H1 (cell line): ENCODE data around the gene SLC28A1. TPM values are rescaled to one million over a fixed set of nuclear protein-coding genes. Genes with fewer than 3 reads are reported as not detected.

Source experiments
- CTCF ChIA-PET: fragments of 300-600 bp; sonication (Branson Sonifier 250); formaldehyde crosslinking; loops from one replicate; lab custom pipeline; 2021; ENCODE audit not compliant: partially characterized antibody; lab: Charles Lee
- POLR2A ChIA-PET: fragments of 300-600 bp; sonication (Branson Sonifier 250); formaldehyde crosslinking; loops from one replicate; lab custom pipeline; 2021; ENCODE audit warnings: inconsistent platforms; ENCODE audit not compliant: partially characterized antibody; lab: Charles Lee
- DNase-seq, 2 experiments: peaks; one replicate each; pipeline versions ENCODE4 v3.0.0 to v3.0.0-alpha.2; 2010 to 2022; ENCODE audit warnings: low spot score in 2 of 2, low read depth in 1 of 2, mixed read lengths in 1 of 2
- FAIRE-seq: peaks from 2 replicates; lab custom pipeline; 2011; peaks lifted over from hg19 to GRCh38; lab: Jason Lieb, UNC
- H2AFZ ChIP-seq: 2 replicates; pipeline ENCODE4 v1.8.1; 2012; ENCODE audit warnings: low read length, inconsistent platforms
- H2AK5ac ChIP-seq: 2 replicates; pipeline ENCODE4 v1.6.1; 2013; ENCODE audit warnings: low read depth, low read length
- H2BK120ac ChIP-seq: replicated peaks from 2 replicates; pipeline ENCODE3; 2013; ENCODE audit warnings: low read depth, low read length, inconsistent platforms
- H2BK12ac ChIP-seq: 2 replicates; pipeline ENCODE4 v1.6.1; 2013; ENCODE audit warnings: low read depth, low read length
- H2BK15ac ChIP-seq: 2 replicates; pipeline ENCODE4 v1.6.1; 2013; ENCODE audit warnings: low read length
- H2BK20ac ChIP-seq: 2 replicates; pipeline ENCODE4 v1.6.1; 2013; ENCODE audit warnings: low read length
- H2BK5ac ChIP-seq: 2 replicates; pipeline ENCODE4 v1.6.1; 2013; ENCODE audit warnings: low read depth, low read length
- H3K14ac ChIP-seq: 2 replicates; pipeline ENCODE4 v1.6.1; 2013; ENCODE audit warnings: inconsistent platforms; ENCODE audit not compliant: insufficient read length
- H3K18ac ChIP-seq: 2 replicates; pipeline ENCODE4 v1.6.1; 2013; ENCODE audit warnings: low read length; ENCODE audit errors: extremely low read depth
- H3K23ac ChIP-seq: 2 replicates; pipeline ENCODE4 v1.6.1; 2013; ENCODE audit warnings: inconsistent platforms; ENCODE audit not compliant: insufficient read length
- H3K23me2 ChIP-seq: 2 replicates; pipeline ENCODE4 v1.6.1; 2013; ENCODE audit warnings: low read depth, low read length
- H3K27ac ChIP-seq: 2 replicates; pipeline ENCODE4 v1.6.1; 2011; ENCODE audit warnings: low read depth, low read length, inconsistent platforms
- H3K27me3 ChIP-seq, 4 experiments: replicated peaks in 1 of 4; 1 replicate in 1 of 4; 2 replicates in 3 of 4; pipeline versions ENCODE4 v1.6.1 to v1.8.1; 2011 to 2013; ENCODE audit warnings: low read length in 3 of 4, mild to moderate bottlenecking in 3 of 4, inconsistent platforms in 2 of 4, mixed read lengths in 2 of 4, moderate library complexity in 1 of 4; ENCODE audit not compliant: control insufficient read depth in 3 of 4, insufficient read depth in 3 of 4; ENCODE audit errors: extremely low read depth in 1 of 4
- H3K36me3 ChIP-seq, 4 experiments: 2 replicates each; pipeline versions ENCODE4 v1.6.1 to v1.8.1; 2011 to 2013; ENCODE audit warnings: mild to moderate bottlenecking in 4 of 4, low read length in 3 of 4, moderate library complexity in 2 of 4, control low read depth in 1 of 4, inconsistent platforms in 1 of 4; ENCODE audit not compliant: insufficient read depth in 4 of 4, control insufficient read depth in 2 of 4
- H3K4ac ChIP-seq: replicated peaks from 2 replicates; pipeline ENCODE3; 2013; ENCODE audit warnings: low read length, low read depth, mixed read lengths, inconsistent platforms; ENCODE audit not compliant: insufficient read length
- H3K4me1 ChIP-seq, 4 experiments: replicated peaks in 1 of 4; 1 replicate in 1 of 4; 2 replicates in 3 of 4; pipeline versions ENCODE4 v1.6.1 to v1.8.1; 2011 to 2013; ENCODE audit warnings: low read length in 3 of 4, inconsistent platforms in 2 of 4, mixed read lengths in 1 of 4; ENCODE audit not compliant: insufficient read depth in 4 of 4, control insufficient read depth in 3 of 4
- H3K4me2 ChIP-seq, 2 experiments: 2 replicates each; pipeline versions ENCODE4 v1.6.1 to v1.8.1; 2011 to 2013; ENCODE audit warnings: low read depth in 2 of 2, low read length in 2 of 2, control low read depth in 1 of 2, inconsistent platforms in 1 of 2, mild to moderate bottlenecking in 1 of 2; ENCODE audit not compliant: insufficient read depth in 1 of 2
- H3K4me3 ChIP-seq, 4 experiments: fragments of 200-600, 300-600 bp in 1 of 4; sonication (generic), shearing (Covaris generic), sonication (Bioruptor Twin) in 1 of 4; 2 replicates each; pipeline versions ENCODE4 v1.5.1 to v1.8.1; 2011 to 2016; ENCODE audit warnings: low read length in 4 of 4, low read depth in 3 of 4, control low read depth in 2 of 4, inconsistent platforms in 2 of 4, mild to moderate bottlenecking in 2 of 4, mixed read lengths in 1 of 4, moderate library complexity in 1 of 4; ENCODE audit not compliant: insufficient read depth in 2 of 4; ENCODE audit errors: extremely low read depth in 1 of 4
- H3K56ac ChIP-seq: replicated peaks from 2 replicates; pipeline ENCODE3; 2013; ENCODE audit warnings: low read depth, mild to moderate bottlenecking, mixed read lengths, low read length, inconsistent platforms; ENCODE audit not compliant: insufficient read length
- H3K79me1 ChIP-seq: 2 replicates; pipeline ENCODE4 v1.6.1; 2013; ENCODE audit warnings: low read depth, low read length, control low read depth
- H3K79me2 ChIP-seq, 2 experiments: 2 replicates each; pipeline versions ENCODE4 v1.6.1 to v1.8.1; 2012 to 2013; ENCODE audit warnings: low read length in 2 of 2, mild to moderate bottlenecking in 2 of 2, inconsistent platforms in 1 of 2; ENCODE audit not compliant: insufficient read depth in 2 of 2, control insufficient read depth in 1 of 2
- H3K9ac ChIP-seq, 4 experiments: replicated peaks in 1 of 4; 1 replicate in 1 of 4; 2 replicates in 3 of 4; pipeline versions ENCODE4 v1.6.1 to v1.8.1; 2011 to 2013; ENCODE audit warnings: low read depth in 3 of 4, low read length in 3 of 4, control low read depth in 2 of 4, mild to moderate bottlenecking in 2 of 4, moderate library complexity in 2 of 4, inconsistent platforms in 1 of 4; ENCODE audit errors: extremely low read depth in 1 of 4
- H3K9me3 ChIP-seq, 2 experiments: 2 replicates each; pipeline versions ENCODE4 v1.6.1 to v1.8.1; 2012 to 2013; ENCODE audit warnings: mild to moderate bottlenecking in 2 of 2, moderate library complexity in 2 of 2, control low read depth in 1 of 2, inconsistent platforms in 1 of 2, low read depth in 1 of 2, low read length in 1 of 2, mixed read lengths in 1 of 2; ENCODE audit not compliant: insufficient read depth in 2 of 2
- H4K20me1 ChIP-seq, 2 experiments: replicated peaks in 1 of 2; 2 replicates each; pipeline versions ENCODE3 to v1.8.1; 2011 to 2013; ENCODE audit warnings: inconsistent platforms in 2 of 2, low read length in 2 of 2, mild to moderate bottlenecking in 1 of 2; ENCODE audit not compliant: insufficient read depth in 2 of 2, control insufficient read depth in 1 of 2
- H4K5ac ChIP-seq: 2 replicates; pipeline ENCODE4 v1.6.1; 2013; ENCODE audit warnings: low read length, low read depth, mixed read lengths, inconsistent platforms; ENCODE audit not compliant: insufficient read length
- H4K8ac ChIP-seq: 2 replicates; pipeline ENCODE4 v1.8.0; 2013; ENCODE audit warnings: mild to moderate bottlenecking, moderate library complexity, low read length, inconsistent platforms; ENCODE audit not compliant: insufficient read depth; ENCODE audit errors: extremely low read depth
- H4K91ac ChIP-seq: replicated peaks from 2 replicates; pipeline ENCODE3; 2013; ENCODE audit warnings: low read length, mixed read lengths, inconsistent platforms; ENCODE audit not compliant: insufficient read length
- PHF8 ChIP-seq: fragments of 200-600 bp; sonication (generic); conservative IDR thresholded peaks from 2 replicates; pipeline ENCODE4 v1.7.1; 2012; ENCODE audit warnings: low read depth, mild to moderate bottlenecking, inconsistent platforms, low read length, moderate library complexity
- WGBS, 2 experiments: shearing (Covaris generic) in 1 of 2; methylation state at CpG; one replicate each; pipeline versions ENCODE4 v1.1.6 to v1.1.7; 2013 to 2015; ENCODE audit warnings: low lambda C conversion rate in 2 of 2, mixed read lengths in 2 of 2, inconsistent platforms in 1 of 2, low coverage in 1 of 2, missing lambda C conversion rate in 1 of 2; ENCODE audit not compliant: insufficient replicate concordance in 2 of 2, insufficient coverage in 1 of 2, insufficient read length in 1 of 2; ENCODE audit errors: extremely low coverage in 1 of 2, missing lambda C conversion rate in 1 of 2; 5-methylcytosine and 5-hydroxymethylcytosine counted together
- polyA plus RNA-seq, 7 experiments: library from polyadenylated mRNA; depleted of rRNA in 3 of 7; stranded (reverse) in 5 of 7; unstranded in 2 of 7; fragments of >200 nt in 5 of 7; fragments of 200-250 nt in 2 of 7; gene quantifications; 1 replicate in 5 of 7; 2 replicates in 1 of 7; 4 replicates in 1 of 7; pipeline versions ENCODE4 v1.2.1 to v1.2.3, GENCODE V29; 2011 to 2013; ENCODE audit warnings: missing spikeins in 2 of 7, mixed read lengths in 2 of 7
- total RNA-seq: library from RNA; stranded (reverse); fragmentation: NEBNext Ultra II Directional; extraction: Animal tissue kit (Norgen Biotek cat#: 25700); gene quantifications from 2 replicates; pipeline ENCODE4 v1.2.1, GENCODE V29; 2021

SLC28A1 gene
- total and polyA plus RNA-seq, 2 of the 8 experiments (the other 6 are each of a cell fraction or from before 2014, with no cell fraction given), result 0.09 TPM; not detected in 1

DNA sequence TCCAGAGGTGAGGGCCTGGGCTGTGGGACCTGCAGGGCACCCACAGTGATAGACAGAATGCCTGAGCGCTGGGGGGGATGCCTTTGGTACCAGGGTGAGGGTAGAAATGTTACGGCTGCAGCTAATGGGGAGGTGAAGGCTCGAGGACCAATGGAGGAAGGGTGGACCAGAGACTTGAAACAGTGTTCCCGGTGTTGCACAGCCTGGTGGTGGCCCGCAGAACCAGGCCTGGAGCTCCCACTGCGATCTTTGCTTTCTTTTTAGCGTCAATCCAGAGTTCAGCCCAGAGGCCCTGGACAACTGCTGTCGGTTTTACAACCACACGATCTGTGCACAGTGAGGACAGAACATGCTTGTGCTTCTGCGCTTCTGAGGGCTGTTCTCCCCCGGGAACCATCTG is 60.4 kb downstream of the SLC28A1 start:
- H4K5ac ChIP-seq, result no peak overlapping the region
- H3K18ac ChIP-seq, result no peak overlapping the region
- H3K23me2 ChIP-seq, result 0 out of 2 replicates have a peak, but pooled peaks cover 2% of the 10 kb centered on the region
- no peak overlapping the region for H3K14ac ChIP-seq
- no peak overlapping the region for H2BK20ac ChIP-seq
- no peak overlapping the region for H3K23ac ChIP-seq
- no peak overlapping the region for H2AFZ ChIP-seq
- no peak overlapping the region for H2BK15ac ChIP-seq
- no peaks in the 10 kb centered on the region for H3K27me3 ChIP-seq
- H3K56ac ChIP-seq, result no peak overlapping the region
- no peaks in the 10 kb centered on the region for H3K4me1 ChIP-seq
- no peaks in the 10 kb centered on the region for H3K79me2 ChIP-seq
- H4K20me1 ChIP-seq, result no peaks in the 10 kb centered on the region
- no peak overlapping the region for H3K9ac ChIP-seq
- H2BK12ac ChIP-seq, result no peak overlapping the region
- no peaks in the 10 kb centered on the region for H3K36me3 ChIP-seq
- H4K91ac ChIP-seq, result no peak overlapping the region
- FAIRE-seq, result no peak
- no peak overlapping the region for H3K27ac ChIP-seq
- H3K4ac ChIP-seq, result no peak overlapping the region
- no peak overlapping the region for H2BK120ac ChIP-seq
- H3K9me3 ChIP-seq, result no peaks in the 10 kb centered on the region
- no peak for TF ChIP-seq PHF8
- WGBS, 2 experiments, result 87% methylated on average over 11 of the region's 11 CpGs; no CpG with 5 or more reads in 1 of the 2 experiments
- H4K8ac ChIP-seq, result no peak overlapping the region; the same call in 1 of the 2 replicates
- POLR2A ChIA-PET, result interaction anchor here (1.3 kb wide), 1 partner anchor 36 kb away, joined by 4 read pairs; the partner anchor contains the start of gene PDE8A
- H2BK5ac ChIP-seq, result no peak overlapping the region
- H3K4me2 ChIP-seq, result no peak overlapping the region
- H3K79me1 ChIP-seq, result no peaks in the 10 kb centered on the region
- DNase-seq, result no peak
- H2AK5ac ChIP-seq, result no peak overlapping the region
- no peak overlapping the region for H3K4me3 ChIP-seq
- CTCF ChIA-PET, result interaction anchor here (0.7 to 2.3 kb wide), 6 partner anchors 9 to 82 kb away, joined by 3 to 11 read pairs (median 4); no protein-coding TSS in a partner anchor
